GM13977 (cell line): Measurements from ENCODE around the gene STK32B.
"Not testable (repeated sequence)": the region's sequence is repeated elsewhere in the genome, so short reads cannot be mapped to it uniquely, and the experiment has no call there.

Experiments used
- DNase-seq: peaks from one replicate; pipeline ENCODE4 v3.0.0; 2012; ENCODE audit warnings: low spot score
- in situ Hi-C: fragments of 300-500 bp; cut with MboI; formaldehyde crosslinking; loops from one replicate; pipeline ENCODE4 v1.12.0; 2022; ENCODE audit warnings: low sequenced_read_pairs, low pct_unique_long_range_greater_than_20kb, mixed read lengths, inconsistent platforms; ENCODE audit not compliant: unreplicated experiment
- TF ChIP-seq, protein P1 (sequence below): IDR thresholded peaks from 2 replicates; pipeline ENCODE4 v1.5.1; 2012; ENCODE audit warnings: mild to moderate bottlenecking, control low read depth; ENCODE audit not compliant: insufficient read depth; ENCODE audit errors: extremely low read depth, missing control alignments

STK32B gene

DNA sequence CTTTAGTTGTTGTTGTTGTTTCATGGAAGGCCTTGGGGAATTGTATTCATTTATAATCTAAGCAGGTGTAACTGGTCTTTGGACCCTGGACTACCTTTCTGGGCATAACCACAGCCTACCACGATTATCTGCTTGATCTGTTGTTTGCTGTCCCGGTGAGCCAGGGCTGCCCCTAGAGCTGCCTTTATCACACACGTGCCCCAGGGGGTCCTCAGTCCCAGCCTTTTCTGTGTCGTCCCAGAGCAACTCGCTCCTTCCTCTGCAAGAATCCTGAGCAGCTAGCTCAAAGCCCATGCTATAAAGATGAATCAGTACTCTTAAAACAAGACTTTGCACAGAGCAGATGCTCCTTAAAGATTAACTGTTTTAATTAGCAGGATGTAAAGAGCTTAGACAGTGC is 383.9 kb downstream of the STK32B start:
- in situ Hi-C loops, result no loop called here
- no peak for DNase-seq
- TF ChIP-seq, protein P1, sequence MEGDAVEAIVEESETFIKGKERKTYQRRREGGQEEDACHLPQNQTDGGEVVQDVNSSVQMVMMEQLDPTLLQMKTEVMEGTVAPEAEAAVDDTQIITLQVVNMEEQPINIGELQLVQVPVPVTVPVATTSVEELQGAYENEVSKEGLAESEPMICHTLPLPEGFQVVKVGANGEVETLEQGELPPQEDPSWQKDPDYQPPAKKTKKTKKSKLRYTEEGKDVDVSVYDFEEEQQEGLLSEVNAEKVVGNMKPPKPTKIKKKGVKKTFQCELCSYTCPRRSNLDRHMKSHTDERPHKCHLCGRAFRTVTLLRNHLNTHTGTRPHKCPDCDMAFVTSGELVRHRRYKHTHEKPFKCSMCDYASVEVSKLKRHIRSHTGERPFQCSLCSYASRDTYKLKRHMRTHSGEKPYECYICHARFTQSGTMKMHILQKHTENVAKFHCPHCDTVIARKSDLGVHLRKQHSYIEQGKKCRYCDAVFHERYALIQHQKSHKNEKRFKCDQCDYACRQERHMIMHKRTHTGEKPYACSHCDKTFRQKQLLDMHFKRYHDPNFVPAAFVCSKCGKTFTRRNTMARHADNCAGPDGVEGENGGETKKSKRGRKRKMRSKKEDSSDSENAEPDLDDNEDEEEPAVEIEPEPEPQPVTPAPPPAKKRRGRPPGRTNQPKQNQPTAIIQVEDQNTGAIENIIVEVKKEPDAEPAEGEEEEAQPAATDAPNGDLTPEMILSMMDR, result no peak

DNA sequence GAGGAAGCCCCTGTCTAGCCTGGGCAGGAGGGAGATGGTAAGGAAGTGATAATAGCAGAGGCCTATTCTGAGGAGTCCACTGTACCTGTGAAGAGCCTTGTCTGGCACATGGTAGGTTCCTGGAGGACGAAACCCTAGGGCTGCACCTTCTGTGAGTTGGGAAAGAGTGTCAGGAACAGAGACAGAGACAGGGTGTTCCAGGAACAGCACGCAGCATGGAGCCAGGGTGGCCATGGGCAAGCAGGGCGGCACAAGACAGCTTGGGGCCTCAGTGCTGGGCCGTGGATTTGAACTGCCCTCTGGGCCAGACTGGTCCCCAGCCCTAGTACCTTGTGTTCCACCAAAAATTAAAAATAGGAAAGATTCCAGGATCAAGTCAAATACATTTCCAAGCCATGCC is 384.5 kb downstream of the STK32B start:
- TF ChIP-seq, protein P1, result no peak
- in situ Hi-C loops, result no loop called here
- DNase-seq, result no peak

DNA sequence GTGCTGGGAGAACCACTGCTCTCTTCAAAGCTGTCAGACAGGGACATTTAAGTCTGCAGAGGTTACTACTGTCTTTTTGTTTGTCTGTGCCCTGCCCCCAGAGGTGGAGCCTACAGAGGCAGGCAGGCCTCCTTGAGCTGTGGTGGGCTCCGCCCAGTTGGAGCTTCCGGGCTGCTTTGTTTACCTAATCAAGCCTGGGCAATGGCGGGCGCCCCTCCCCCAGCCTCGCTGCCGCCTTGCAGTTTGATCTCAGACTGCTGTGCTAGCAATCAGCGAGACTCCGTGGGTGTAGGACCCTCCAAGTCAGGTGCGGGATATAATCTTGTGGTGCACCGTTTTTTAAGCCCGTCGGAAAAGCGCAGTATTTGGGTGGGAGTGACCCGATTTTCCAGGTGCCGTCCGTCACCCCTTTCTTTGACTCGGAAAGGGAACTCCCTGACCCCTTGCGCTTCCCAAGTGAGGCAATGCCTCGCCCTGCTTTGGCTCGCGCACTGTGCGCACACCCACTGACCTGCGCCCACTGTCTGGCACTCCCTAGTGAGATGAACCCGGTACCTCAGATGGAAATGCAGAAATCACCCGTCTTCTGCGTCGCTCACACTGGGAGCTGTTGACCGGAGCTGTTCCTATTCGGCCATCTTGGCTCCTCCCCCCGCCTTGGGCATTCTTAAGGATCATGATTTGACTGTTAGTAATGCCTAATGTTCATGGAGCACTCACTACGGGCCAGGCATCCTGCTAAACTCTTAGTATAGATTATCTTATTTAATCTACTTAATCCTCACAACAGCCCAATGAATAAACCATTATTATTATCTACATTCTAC is 392.9 kb downstream of the STK32B start:
- in situ Hi-C loops, DNase-seq: not testable (repeated sequence)

DNA sequence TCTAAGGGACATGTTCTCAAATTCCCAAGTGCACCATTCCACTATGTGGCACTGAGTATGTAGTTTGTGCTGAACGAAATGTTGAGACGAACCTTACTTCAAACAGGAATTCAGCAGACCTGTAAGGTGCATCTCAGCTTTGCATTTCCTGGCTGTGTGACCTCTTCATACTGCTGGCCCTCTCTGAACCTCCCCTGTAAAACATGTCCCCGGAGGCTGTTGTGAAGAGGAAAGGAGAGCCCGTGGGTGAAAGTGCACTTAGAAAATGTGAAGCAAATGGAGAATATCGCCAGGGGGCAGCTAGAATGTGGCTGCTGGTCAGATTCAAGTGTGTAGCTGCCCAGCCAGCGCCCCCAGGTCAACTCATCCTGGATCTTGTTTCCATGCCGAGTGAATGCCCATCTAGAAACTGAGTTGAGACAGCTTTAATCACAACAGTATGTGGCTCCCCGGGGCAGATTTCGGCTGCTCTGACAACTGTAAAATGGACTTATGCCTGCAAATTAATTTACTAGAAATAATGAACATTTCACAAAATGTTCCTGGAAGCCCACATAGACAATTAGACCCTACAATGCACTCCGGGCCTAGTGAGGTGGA is 393.7 kb downstream of the STK32B start:
- TF ChIP-seq, protein P1, result no peak
- in situ Hi-C loops, result no loop called here
- DNase-seq, result no peak

DNA sequence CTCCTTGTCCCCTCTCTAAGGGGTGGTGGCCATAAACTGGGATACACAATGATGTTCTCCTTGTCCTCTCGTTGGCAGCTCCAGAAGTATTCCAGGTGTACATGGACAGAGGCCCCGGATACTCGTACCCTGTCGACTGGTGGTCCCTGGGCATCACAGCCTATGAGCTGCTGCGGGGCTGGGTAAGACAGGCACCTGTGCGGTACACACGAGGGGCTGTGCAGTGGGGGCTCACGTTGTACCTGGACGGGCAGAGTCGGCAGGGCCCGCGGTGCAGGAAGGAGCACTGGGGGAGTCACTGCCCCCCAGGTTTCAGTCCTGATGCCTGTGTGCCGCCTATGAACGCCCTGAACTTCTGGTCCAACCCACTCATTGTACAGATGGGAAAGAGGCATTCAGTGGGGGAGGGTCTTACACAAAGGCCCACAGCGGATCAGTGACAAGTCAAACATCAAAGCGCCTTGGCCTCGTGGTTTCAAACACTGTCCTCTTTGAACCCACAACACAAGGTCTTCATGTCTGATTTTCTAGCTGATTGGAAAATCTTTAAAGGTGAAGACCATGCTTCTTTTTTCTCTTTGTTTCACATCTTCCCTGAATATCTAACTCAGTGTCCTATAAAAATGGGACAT is 395.4 kb downstream of the STK32B start:
- in situ Hi-C loops, result no loop called here
- TF ChIP-seq, protein P1, result no peak
- no peak for DNase-seq

DNA sequence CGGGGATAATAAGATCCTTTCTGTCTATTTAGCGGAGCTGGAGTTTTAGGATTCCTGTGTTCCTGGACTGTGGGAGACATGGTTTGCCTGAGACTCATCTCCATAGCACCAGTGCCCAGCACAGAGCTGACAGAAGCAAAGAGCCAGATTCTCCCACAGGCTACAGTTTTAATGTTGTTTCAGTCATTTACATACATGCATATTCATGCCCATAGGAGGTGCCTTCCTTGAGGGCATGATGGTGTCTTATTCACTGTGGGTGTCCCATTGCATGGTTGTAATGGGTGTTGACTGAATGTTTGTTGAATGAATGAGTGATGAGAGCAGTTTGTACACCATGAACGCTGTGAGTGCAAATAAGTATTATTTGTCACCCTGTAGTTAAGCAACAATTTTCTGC is 396.5 kb downstream of the STK32B start:
- TF ChIP-seq, protein P1, result no peak
- DNase-seq, result no peak
- in situ Hi-C loops, result no loop called here

DNA sequence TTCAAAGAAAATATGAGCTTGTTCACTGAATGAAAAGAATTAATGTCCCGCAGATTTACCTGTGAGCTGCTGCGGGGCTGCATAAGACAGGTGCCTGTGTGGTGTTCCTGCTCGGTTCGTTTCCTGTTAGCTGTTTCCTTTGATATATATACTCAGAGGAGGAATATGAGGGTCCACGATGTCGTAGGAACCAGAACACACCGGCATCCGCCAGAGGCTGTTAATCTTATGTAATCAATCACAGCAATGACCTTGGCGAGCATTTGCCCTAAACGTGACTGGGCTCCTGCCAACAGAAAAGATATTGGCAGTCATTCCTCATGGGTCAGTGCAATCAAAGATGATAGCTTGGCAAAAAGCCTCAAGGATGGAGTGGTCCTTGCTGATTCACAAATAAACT is 396.9 kb downstream of the STK32B start:
- in situ Hi-C loops, result no loop called here
- DNase-seq, result no peak
- TF ChIP-seq, protein P1, result no peak
